ENCODE data around the gene CDH20.

GRCh38 chr18:61326407-61326806, 6.8 kb upstream of the CDH20 start:
- no peak for TF ChIP-seq EZH2phosphoT487 (IDR thresholded peaks at IDR 0.05; ENCODE audit: borderline replicate concordance, low read depth, low read length)
- TF ChIP-seq CTCF (conservative IDR thresholded peaks at IDR 0.05; ENCODE audit: low read length): no peak
